ENCODE results near the gene ST14.

ST14 gene

GRCh38 chr11:130206141-130206540 lies 46.6 kb downstream of the ST14 start:
- H3K36me3 ChIP-seq (ENCODE audit: control insufficient read depth in 1 of 2, insufficient read depth in 2 of 2, low read length in 2 of 2) = peaks cover 38 to 69% of the 10 kb centered on the region in 2 donors
- H3K9ac ChIP-seq (ENCODE audit: low read depth in 1 of 2, low read length in 2 of 2) = peak overlapping the region; percentile 25 to 32
- H3K9me3 ChIP-seq (ENCODE audit: control insufficient read depth in 1 of 2, low read length in 2 of 2) = no peaks in the 10 kb centered on the region
- H3K27ac ChIP-seq (ENCODE audit: low read depth, low read length) = no peak overlapping the region
- H3K4me3 ChIP-seq (ENCODE audit: low read depth in 1 of 2, low read length in 2 of 2) = no peak overlapping the region
- H3K4me1 ChIP-seq (ENCODE audit: control insufficient read depth in 1 of 2, insufficient read depth in 2 of 2, low read length in 2 of 2) = peaks cover 10 to 11% of the 10 kb centered on the region in 2 donors
- H3K27me3 ChIP-seq (ENCODE audit: control insufficient read depth in 1 of 2, insufficient read depth in 2 of 2, low read length in 2 of 2) = no peaks in the 10 kb centered on the region

DNA sequence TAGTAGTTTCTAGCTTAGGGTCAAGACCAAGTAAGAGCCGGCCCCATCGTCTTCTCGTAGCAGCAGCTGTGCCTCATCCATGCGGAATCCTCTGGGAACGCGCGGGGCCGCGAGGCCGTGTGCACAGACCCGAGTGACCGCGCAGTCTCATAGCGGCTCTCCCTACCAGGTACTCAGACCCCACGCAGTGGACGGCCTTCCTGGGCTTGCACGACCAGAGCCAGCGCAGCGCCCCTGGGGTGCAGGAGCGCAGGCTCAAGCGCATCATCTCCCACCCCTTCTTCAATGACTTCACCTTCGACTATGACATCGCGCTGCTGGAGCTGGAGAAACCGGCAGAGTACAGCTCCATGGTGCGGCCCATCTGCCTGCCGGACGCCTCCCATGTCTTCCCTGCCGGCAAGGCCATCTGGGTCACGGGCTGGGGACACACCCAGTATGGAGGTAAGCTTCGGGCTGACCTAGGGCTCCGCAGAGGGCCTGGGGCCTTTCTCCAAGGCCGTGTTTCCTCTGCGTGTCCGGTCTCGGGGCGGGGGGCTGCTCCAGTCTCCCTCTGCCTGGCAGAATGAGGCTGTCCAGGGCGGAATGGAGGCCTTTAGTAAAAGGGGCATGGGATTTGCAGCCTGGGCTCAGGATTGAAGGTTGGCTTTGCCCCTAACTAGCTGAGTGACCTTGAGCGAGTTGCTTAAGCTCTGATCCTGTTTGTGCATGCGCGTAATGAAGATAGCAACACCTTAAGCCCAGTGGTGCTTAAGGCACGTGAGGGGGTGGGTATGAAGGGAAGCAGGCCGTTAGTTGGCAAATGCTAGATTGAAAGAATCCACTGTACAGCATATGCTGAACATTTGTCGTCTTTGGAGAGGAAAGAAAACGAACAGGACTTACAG lies 48.9 kb downstream of the ST14 start:
- H3K27ac ChIP-seq (ENCODE audit: low read depth, low read length) = no peak overlapping the region

DNA sequence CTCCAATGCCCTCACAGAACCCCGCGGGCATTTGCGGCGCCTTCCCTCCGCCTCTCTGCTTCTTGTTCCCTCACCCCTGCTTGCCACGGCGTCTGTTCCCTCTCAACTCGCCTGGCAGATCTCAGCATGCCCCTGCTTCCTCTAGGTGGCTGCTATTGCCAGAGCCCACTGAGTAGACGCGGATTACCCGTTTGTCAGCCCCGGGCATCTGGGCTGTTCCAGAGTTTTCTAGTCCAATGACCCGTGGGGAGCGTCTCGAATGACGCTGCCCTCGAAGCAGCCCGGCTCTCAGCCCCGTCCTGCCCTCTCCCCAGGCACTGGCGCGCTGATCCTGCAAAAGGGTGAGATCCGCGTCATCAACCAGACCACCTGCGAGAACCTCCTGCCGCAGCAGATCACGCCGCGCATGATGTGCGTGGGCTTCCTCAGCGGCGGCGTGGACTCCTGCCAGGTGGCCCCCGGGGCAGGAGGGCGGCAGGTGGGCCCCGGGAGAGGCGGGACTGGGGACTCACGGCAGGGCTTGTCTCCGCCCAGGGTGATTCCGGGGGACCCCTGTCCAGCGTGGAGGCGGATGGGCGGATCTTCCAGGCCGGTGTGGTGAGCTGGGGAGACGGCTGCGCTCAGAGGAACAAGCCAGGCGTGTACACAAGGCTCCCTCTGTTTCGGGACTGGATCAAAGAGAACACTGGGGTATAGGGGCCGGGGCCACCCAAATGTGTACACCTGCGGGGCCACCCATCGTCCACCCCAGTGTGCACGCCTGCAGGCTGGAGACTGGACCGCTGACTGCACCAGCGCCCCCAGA lies 49.7 kb downstream of the ST14 start:
- Histone ChIP-seq H3K4me3 (ENCODE audit: low read depth in 1 of 2, low read length in 2 of 2) (no peak overlapping the region), H3K27me3 (ENCODE audit: control insufficient read depth in 1 of 2, insufficient read depth in 2 of 2, low read length in 2 of 2) (no peaks in the 10 kb centered on the region), H3K36me3 (ENCODE audit: control insufficient read depth in 1 of 2, insufficient read depth in 2 of 2, low read length in 2 of 2) (peaks cover 25 to 56% of the 10 kb centered on the region in 2 donors), H3K9ac (ENCODE audit: low read depth in 1 of 2, low read length in 2 of 2) (no peak overlapping the region), H3K9me3 (ENCODE audit: control insufficient read depth in 1 of 2, low read length in 2 of 2) (no peaks in the 10 kb centered on the region), H3K4me1 (ENCODE audit: control insufficient read depth in 1 of 2, insufficient read depth in 2 of 2, low read length in 2 of 2) (peaks cover 3 to 22% of the 10 kb centered on the region in 2 donors), H3K27ac (ENCODE audit: low read depth, low read length) (no peak overlapping the region)

More for the DNA sequence above, 48.9 kb downstream of the ST14 start:
- no peak overlapping the region for H3K4me3 ChIP-seq (ENCODE audit: low read depth in 1 of 2, low read length in 2 of 2)
- peaks cover 3 to 19% of the 10 kb centered on the region in 2 donors for H3K4me1 ChIP-seq (ENCODE audit: control insufficient read depth in 1 of 2, insufficient read depth in 2 of 2, low read length in 2 of 2)
- H3K9me3 ChIP-seq (ENCODE audit: control insufficient read depth in 1 of 2, low read length in 2 of 2) = no peaks in the 10 kb centered on the region
- H3K27me3 ChIP-seq (ENCODE audit: control insufficient read depth in 1 of 2, insufficient read depth in 2 of 2, low read length in 2 of 2) = no peaks in the 10 kb centered on the region
- H3K36me3 ChIP-seq (ENCODE audit: control insufficient read depth in 1 of 2, insufficient read depth in 2 of 2, low read length in 2 of 2) = peaks cover 27 to 55% of the 10 kb centered on the region in 2 donors
- H3K9ac ChIP-seq (ENCODE audit: low read depth in 1 of 2, low read length in 2 of 2) = no peak overlapping the region

- no peaks in the 10 kb centered on the region for H3K27me3 ChIP-seq (ENCODE audit: control insufficient read depth in 1 of 2, insufficient read depth in 2 of 2, low read length in 2 of 2)
- H3K4me3 ChIP-seq (ENCODE audit: low read depth in 1 of 2, low read length in 2 of 2) = no peak overlapping the region
- H3K9ac ChIP-seq (ENCODE audit: low read depth in 1 of 2, low read length in 2 of 2) = no peak overlapping the region
- H3K4me1 ChIP-seq (ENCODE audit: control insufficient read depth in 1 of 2, insufficient read depth in 2 of 2, low read length in 2 of 2) = peaks cover 3 to 22% of the 10 kb centered on the region in 2 donors
- peaks cover 22 to 59% of the 10 kb centered on the region in 2 donors for H3K36me3 ChIP-seq (ENCODE audit: control insufficient read depth in 1 of 2, insufficient read depth in 2 of 2, low read length in 2 of 2)
- H3K9me3 ChIP-seq (ENCODE audit: control insufficient read depth in 1 of 2, low read length in 2 of 2) = no peaks in the 10 kb centered on the region
- H3K27ac ChIP-seq (ENCODE audit: low read depth, low read length) = no peak overlapping the region
These were observed 50.6 kb downstream of the ST14 start for GRCh38 chr11:130209954-130210854.

- no peak overlapping the region for H3K27ac ChIP-seq (ENCODE audit: low read depth, low read length)
- peaks cover 20 to 56% of the 10 kb centered on the region in 2 donors for H3K36me3 ChIP-seq (ENCODE audit: control insufficient read depth in 1 of 2, insufficient read depth in 2 of 2, low read length in 2 of 2)
- no peaks in the 10 kb centered on the region for H3K9me3 ChIP-seq (ENCODE audit: control insufficient read depth in 1 of 2, low read length in 2 of 2)
- H3K9ac ChIP-seq (ENCODE audit: low read depth in 1 of 2, low read length in 2 of 2) = no peak overlapping the region
- H3K27me3 ChIP-seq (ENCODE audit: control insufficient read depth in 1 of 2, insufficient read depth in 2 of 2, low read length in 2 of 2) = peaks cover 0 to 3% of the 10 kb centered on the region in 2 donors
- H3K4me3 ChIP-seq (ENCODE audit: low read depth in 1 of 2, low read length in 2 of 2) = no peak overlapping the region
- H3K4me1 ChIP-seq (ENCODE audit: control insufficient read depth in 1 of 2, insufficient read depth in 2 of 2, low read length in 2 of 2) = peaks cover 3 to 18% of the 10 kb centered on the region in 2 donors
These were observed 51.6 kb downstream of the ST14 start for GRCh38 chr11:130211144-130211543.

GRCh38 chr11:130211781-130212401 lies 52.3 kb downstream of the ST14 start:
- H3K4me1 ChIP-seq (ENCODE audit: control insufficient read depth in 1 of 2, insufficient read depth in 2 of 2, low read length in 2 of 2) = peaks cover 3 to 11% of the 10 kb centered on the region in 2 donors
- H3K27me3 ChIP-seq (ENCODE audit: control insufficient read depth in 1 of 2, insufficient read depth in 2 of 2, low read length in 2 of 2) = peaks cover 0 to 3% of the 10 kb centered on the region in 2 donors
- H3K27ac ChIP-seq (ENCODE audit: low read depth, low read length) = no peak overlapping the region
- H3K9me3 ChIP-seq (ENCODE audit: control insufficient read depth in 1 of 2, low read length in 2 of 2) = no peaks in the 10 kb centered on the region
- no peak overlapping the region for H3K9ac ChIP-seq (ENCODE audit: low read depth in 1 of 2, low read length in 2 of 2)
- no peak overlapping the region for H3K4me3 ChIP-seq (ENCODE audit: low read depth in 1 of 2, low read length in 2 of 2)
- H3K36me3 ChIP-seq (ENCODE audit: control insufficient read depth in 1 of 2, insufficient read depth in 2 of 2, low read length in 2 of 2) = peaks cover 20 to 55% of the 10 kb centered on the region in 2 donors

- H3K27ac ChIP-seq (ENCODE audit: low read depth, low read length) = no peak overlapping the region
- no peak overlapping the region for H3K9ac ChIP-seq (ENCODE audit: low read depth in 1 of 2, low read length in 2 of 2)
- no peaks in the 10 kb centered on the region for H3K9me3 ChIP-seq (ENCODE audit: control insufficient read depth in 1 of 2, low read length in 2 of 2)
- H3K36me3 ChIP-seq (ENCODE audit: control insufficient read depth in 1 of 2, insufficient read depth in 2 of 2, low read length in 2 of 2) = peaks cover 20 to 49% of the 10 kb centered on the region in 2 donors
- H3K27me3 ChIP-seq (ENCODE audit: control insufficient read depth in 1 of 2, insufficient read depth in 2 of 2, low read length in 2 of 2) = peaks cover 0 to 3% of the 10 kb centered on the region in 2 donors
- no peak overlapping the region for H3K4me3 ChIP-seq (ENCODE audit: low read depth in 1 of 2, low read length in 2 of 2)
- H3K4me1 ChIP-seq (ENCODE audit: control insufficient read depth in 1 of 2, insufficient read depth in 2 of 2, low read length in 2 of 2) = peaks cover 3 to 11% of the 10 kb centered on the region in 2 donors
These were observed 52.9 kb downstream of the ST14 start for GRCh38 chr11:130212431-130212961.

GRCh38 chr11:130213143-130213978 lies 53.8 kb downstream of the ST14 start:
- Histone ChIP-seq H3K4me1 (ENCODE audit: control insufficient read depth in 1 of 2, insufficient read depth in 2 of 2, low read length in 2 of 2) (peaks cover 3 to 11% of the 10 kb centered on the region in 2 donors), H3K36me3 (ENCODE audit: control insufficient read depth in 1 of 2, insufficient read depth in 2 of 2, low read length in 2 of 2) (peaks cover 20 to 44% of the 10 kb centered on the region in 2 donors), H3K27ac (ENCODE audit: low read depth, low read length) (no peak overlapping the region), H3K9me3 (ENCODE audit: control insufficient read depth in 1 of 2, low read length in 2 of 2) (no peaks in the 10 kb centered on the region), H3K27me3 (ENCODE audit: control insufficient read depth in 1 of 2, insufficient read depth in 2 of 2, low read length in 2 of 2) (peaks cover 0 to 3% of the 10 kb centered on the region in 2 donors), H3K4me3 (ENCODE audit: low read depth in 1 of 2, low read length in 2 of 2) (no peak overlapping the region), H3K9ac (ENCODE audit: low read depth in 1 of 2, low read length in 2 of 2) (no peak overlapping the region)

Data from duodenal mucosa (tissue), 2 donors.